Raji (cell line): ENCODE data around the gene KCNAB1.

Experiments used
- POLR2A ChIP-seq: IDR thresholded peaks from 2 replicates; pipeline ENCODE4 v1.6.1; 2011; ENCODE audit warnings: low read depth, low read length, control low read depth; ENCODE audit not compliant: insufficient read depth

The KCNAB1 gene

DNA sequence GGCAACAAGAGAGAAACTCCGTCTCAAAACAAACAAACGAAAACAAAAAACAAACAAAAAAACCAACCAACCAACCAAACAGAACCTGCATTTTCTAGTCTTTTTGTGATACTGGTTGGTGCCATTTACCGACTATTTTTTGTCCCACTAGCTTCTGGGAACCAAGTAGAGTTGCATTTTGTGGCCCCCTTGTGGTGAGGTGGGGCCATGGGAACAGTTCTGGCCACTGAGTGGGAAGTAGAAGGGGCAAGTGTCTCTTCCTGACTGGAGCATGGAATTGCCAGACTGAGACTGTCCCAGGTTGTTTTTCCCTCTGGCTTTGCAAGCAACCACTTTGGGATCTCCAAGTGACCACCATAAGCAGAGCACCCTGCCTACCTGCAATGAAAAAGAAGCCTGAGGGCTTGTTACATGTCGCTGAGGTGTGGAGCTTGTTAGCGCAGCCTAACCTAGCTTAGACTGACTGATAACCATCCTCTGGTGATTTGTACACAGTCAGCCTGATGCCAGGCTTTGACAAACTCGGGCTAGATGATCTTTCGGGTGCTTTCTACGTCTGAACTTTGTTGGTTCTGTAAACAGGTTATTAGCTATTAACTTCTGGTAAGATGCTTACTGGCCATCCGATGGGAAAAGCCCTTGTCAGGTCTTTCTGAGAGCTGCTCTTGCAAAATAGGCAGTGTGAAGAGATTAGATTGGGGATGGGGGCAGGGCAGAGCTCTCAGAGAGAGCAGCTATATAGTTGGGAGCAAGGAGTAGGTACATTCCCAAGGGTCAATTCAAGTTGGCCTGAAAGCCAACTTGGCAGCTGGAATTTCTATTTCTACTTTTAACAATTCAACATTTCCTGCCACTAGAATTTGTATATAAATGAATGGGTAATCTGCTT is 262.3 kb downstream of the KCNAB1 start:
- TF ChIP-seq POLR2A, result no peak

DNA sequence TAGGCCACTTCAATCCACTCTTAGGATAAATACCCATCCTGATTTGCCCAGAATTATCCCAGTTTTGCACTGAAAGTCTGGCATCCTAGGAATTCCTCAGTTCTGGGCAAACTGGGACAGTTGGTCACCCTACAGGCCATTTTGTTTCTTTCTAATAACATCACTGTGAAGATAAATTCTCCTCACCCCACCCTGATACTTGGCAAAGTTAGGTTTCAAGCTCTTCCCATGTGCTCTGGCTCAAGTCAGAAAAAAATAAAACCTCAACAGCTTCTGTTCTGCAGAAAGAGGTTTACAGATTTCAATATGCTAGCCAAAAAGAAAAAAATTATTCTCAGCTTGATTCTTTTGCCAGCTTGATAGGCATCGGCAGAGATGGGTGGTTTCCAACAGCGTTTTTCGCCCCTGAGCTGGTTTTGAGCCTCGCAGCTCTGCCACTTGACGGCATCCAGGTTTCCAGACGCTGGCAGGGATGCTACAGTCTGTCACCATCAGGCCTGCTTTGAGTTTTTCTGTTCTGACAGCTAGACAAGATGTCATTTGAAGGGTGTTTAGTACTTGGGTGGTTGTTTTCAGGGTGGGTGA is 263.2 kb downstream of the KCNAB1 start:
- no peak for TF ChIP-seq POLR2A

DNA sequence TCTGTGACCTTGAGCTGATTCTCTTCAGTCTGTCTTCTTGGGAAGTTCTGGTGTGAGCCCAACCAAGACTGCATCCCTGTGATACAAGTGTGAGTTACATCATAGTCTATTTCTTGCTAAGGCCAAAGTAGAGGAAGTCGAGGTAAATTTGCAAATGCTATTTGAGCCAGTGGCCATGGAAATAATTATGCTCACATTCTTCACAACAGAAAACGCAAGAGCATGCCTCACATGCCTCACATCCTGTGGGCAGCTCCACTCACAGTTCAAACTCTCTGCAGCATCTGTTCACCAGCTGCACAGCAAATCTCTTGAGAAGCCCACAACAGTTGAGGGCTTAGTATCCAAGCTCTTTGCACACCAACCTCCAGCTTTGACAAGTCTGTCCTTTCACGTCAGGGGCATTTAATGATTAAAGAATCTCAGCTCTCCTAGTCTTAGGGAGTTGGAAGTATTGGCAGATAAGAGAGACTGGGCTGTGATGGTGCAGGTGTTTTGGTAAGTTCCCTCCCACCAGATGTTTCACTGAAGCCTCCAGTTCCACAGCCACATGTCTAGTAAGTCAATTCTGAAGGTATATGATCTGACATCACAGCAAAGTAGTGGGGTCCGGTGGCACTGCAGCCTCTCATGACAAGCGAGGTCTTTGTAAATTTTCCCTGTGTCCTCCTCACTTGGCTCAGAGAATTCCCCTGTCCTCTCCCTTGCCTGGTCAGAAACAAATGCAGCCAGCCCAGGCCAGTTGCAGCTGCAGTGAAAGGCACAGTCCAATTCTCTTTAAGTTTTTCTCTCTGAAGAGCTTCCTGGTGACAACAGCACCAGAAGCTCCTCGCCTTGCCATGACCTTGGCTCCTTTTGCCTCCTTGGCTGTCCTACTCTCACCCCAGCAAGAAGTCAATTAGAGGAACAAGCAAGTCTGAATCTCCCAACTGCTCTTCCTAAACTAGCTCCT is 268.4 kb downstream of the KCNAB1 start:
- no peak for TF ChIP-seq POLR2A

DNA sequence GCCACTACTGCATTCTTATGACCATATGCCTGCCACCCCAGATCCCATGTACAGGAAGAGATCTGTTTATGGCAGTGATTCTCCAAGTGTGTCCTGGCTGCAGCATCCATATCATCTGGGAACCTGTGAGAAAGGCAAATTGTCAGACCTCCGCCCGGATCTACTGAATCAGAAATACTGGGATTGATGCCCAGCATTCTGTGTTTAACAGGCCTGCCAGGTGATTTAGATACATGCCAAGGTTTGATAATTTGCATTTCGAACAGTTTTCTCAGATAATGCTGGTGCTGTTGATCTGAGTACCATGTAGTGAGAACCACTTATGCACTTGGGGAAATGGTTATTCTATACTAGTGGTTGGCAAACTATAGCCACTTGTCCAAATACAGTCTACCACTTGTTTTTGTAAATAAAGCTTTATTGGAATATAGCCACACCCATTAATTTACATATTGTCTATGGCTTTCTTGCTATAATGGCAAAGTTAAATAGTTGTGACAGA is 269.1 kb downstream of the KCNAB1 start:
- no peak for TF ChIP-seq POLR2A

DNA sequence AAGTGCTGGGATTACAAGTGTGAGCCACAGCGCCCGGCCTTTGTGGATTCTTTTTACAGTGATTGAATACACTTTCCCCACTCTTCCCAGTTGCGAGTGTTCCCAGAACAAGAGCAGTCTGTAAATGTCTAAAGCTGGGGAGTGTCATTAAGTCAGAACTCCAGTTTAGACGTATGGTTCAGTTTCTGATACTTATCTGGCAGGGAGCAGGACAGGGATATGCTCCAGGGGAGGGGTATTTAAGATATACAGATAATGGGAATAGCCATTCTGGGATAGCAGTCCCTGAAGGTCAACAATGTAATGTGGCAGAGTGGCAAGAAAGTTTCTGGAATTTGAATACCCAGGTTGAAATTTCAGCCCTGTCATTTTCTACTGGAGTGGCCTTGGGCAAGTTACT is 270.5 kb downstream of the KCNAB1 start:
- no peak for TF ChIP-seq POLR2A

DNA sequence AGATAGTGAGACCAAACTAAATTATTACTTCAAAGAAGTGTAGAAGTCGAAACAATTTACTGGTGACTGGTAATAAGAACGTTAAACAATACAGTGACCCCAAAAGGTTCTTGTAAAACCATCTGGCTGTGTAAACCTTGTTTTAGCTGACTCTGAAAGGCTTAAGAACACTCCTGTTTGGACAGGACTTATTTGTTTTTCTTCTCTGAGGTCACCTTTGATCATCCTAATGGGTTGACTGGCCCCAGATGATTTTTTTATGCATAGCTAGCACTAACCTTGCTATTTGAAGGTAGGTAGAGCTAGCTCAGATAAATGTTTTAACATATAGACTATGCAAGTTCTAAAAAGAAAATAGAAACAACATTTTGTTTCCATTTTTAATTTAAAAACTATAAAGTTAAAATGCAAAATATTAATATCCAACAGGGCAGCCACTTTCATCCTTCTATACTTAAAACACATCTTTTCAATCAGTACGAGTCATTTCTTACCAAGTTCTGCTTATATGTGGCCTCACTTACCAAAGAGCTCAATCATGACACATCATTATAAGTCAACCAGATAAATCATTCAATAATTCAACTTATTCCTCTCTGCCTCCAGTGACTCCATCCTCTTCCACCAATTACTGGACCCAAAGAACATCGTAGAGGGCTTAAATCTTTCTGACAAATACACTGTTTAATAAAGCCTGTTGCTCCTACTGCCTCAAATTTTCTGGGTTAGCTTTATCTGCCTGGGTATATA is 275.8 kb downstream of the KCNAB1 start:
- TF ChIP-seq POLR2A, result no peak

DNA sequence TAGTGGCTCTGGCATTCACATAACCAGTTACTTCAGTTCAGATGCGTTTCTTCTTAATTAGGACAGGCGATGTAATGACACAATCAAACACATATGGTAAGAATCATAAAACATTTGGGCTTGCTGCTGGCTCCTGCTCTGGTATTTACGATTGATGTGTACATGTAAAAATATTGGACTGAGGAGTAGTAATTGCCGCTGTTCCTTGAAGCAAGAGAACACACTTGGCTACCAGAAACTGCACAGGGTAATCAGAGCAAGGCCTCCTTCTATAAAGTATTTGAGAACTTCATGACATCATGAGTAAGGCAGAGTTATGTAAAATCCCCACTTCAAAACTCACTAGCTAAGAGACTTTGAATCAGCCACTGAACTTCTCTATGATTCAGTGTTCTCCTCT is 276.5 kb downstream of the KCNAB1 start:
- TF ChIP-seq POLR2A, result no peak

DNA sequence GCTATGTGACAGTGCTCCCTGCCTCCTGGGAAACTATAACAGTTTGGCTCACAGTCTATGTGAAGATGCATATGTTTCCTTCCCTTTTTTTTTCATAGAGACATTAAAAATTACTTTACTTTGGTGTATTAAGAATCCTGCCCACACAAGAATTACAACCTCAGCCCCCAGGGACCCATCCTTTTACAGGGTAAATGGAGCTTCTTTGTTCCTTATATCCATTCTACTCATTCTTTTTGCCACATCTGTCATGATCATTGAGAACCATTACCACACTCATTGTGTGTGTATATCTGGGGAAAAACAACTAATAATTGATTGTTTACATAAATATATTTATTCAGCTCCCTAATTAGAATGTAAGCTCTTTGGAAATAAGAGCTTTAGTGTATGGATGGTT is 277.2 kb downstream of the KCNAB1 start:
- TF ChIP-seq POLR2A, result no peak

DNA sequence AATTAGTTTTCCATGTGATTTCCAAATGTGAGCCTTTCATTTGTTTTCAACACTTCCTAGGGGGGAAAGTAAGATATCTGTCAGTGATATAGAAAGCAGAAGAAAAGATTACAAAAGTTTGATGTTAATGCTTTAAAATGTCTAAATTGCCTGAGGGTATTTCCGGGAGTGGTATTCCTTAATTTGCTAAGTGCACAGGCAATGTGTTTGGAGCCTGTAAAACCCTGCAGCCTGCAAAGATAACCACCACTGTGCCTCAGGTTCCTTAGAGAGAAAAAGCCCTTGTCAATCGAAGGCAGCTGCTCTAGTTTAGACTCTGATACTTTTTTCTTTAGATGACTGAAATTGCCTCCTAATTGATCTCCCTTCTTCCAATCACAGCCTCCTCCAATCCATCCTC is 279.7 kb downstream of the KCNAB1 start:
- no peak for TF ChIP-seq POLR2A

DNA sequence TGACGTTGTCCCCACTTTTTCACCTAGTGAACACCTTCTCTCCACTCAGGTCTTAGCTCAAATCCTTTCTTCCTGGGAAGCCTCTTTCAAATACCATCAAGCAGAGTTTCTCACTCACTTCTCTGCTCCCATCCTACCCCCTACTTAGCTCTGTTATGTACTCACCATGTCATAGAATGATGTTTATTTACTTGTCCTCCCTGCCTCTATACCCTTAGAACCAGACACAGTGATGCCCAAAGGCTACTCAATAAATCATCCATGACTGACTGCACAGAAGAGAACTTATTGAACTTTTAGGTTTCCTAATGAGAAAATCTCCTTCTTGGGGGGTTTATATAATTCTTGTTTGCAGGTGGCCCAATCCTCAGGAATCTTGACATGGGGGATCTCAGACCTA is 280.4 kb downstream of the KCNAB1 start:
- TF ChIP-seq POLR2A, result no peak

DNA sequence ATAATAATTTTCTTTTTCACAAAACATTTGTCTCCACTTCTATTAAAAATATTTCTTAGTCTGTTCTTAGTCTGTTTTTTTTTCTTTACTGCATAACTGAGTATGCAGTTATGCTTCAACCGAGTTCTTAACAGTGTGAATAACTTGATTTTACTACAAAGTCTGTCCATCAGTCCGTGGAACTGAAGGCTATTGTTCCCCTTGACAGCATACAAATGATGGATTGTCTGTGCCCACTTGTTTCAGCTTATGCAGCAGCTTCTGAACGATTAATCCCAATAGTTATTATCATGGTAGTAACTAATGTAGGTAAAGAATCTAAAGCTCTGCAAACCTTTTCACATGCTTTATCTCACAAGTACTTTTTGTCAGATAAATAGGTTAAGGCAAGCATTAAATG is 283.8 kb downstream of the KCNAB1 start:
- TF ChIP-seq POLR2A, result no peak

DNA sequence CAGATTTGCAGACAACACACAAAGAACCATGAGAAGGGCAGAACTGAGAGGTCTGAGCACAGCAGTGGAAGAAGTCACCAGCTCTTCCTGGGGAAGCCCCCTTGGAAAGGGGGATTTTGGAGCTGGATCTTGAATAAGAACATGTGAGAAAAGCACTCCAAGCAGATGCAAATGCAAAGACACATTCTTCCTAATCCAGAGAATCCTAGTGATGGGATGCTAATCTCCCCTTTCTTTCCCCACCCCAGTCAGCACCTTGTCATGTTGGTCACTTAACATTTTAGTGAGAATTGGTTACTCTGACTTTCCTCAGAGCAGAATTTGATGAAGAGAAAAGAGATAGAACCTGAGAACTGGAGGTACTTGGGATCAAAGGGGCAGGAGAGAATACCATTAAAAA is 286.0 kb downstream of the KCNAB1 start:
- TF ChIP-seq POLR2A, result no peak

DNA sequence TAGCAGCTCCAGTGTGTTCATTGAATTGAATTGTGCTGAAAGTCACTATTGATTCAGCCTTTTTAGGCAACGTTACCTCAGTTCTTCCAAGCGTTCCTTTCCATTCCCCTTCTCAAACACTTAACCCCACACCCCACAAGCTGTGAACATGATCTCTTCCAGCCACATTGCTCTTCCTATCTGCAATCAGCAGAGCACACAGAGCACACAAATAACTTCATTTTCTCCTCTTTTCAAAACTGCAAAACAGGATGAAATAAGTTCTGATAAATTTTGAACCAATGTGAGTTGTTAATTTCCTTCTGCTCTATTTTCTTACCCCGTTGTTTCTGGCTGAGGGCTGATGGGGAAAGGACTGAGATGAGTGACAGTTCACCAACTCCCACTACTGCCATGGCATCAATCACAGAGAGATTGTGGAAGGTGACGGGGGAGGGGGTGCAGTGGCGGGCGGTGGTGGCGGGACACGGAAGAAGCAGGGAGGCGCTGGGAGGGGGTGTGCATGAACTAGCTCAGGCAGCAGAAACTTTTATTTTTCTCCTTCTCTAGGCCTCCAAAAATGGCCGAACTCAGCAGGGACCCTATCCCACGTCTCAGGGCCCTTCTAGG is 287.3 kb downstream of the KCNAB1 start:
- no peak for TF ChIP-seq POLR2A

DNA sequence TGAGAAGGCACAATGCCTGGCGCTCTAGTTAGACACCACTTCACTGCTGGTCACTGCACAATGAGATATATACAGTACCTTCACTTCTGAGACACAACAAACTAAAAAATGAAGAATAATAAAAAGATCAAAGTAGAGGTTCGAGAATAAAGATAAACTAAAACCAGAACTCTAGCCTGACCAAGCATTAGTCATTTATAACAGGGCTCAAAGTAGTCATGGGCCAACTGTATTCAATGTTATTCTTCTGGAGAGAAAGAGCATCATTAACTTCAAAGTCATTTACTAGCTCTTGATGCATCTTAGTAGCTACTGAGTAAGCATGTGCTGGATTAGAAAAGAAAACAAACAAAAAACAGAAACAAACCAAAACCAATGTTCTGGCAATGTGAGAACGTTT is 289.3 kb downstream of the KCNAB1 start:
- TF ChIP-seq POLR2A, result no peak
